Fibroblast of skin of scalp (primary cell): ENCODE results near the gene NPFF.

Experiments
- DNase-seq: peaks from one replicate; pipeline ENCODE4 v3.0.0-alpha.2; 2013

Gene NPFF

GRCh38 chr12:53474819-53475218 is 32.5 kb downstream of the NPFF start:
- no peak for DNase-seq

GRCh38 chr12:53474077-53474476 is 33.2 kb downstream of the NPFF start:
- no peak for DNase-seq

- no peak for DNase-seq
Observed at GRCh38 chr12:53472056-53472582, 35.2 kb downstream of the NPFF start.

- no peak for DNase-seq
Observed at GRCh38 chr12:53468282-53468681, 39.0 kb downstream of the NPFF start.

GRCh38 chr12:53467880-53468279 is 39.4 kb downstream of the NPFF start:
- no peak for DNase-seq

GRCh38 chr12:53467082-53467481 is 40.2 kb downstream of the NPFF start:
- DNase-seq: no peak

- DNase-seq: no peak
Observed at GRCh38 chr12:53466640-53467039, 40.6 kb downstream of the NPFF start.

- DNase-seq: no peak
Observed at GRCh38 chr12:53465679-53466078, 41.6 kb downstream of the NPFF start.

GRCh38 chr12:53464685-53465418 is 42.4 kb downstream of the NPFF start:
- no peak for DNase-seq

GRCh38 chr12:53463802-53464560 is 43.3 kb downstream of the NPFF start:
- DNase-seq: no peak

- DNase-seq: no peak
Observed at GRCh38 chr12:53462935-53463334, 44.3 kb downstream of the NPFF start.

GRCh38 chr12:53461591-53461990 is 45.7 kb downstream of the NPFF start:
- no peak for DNase-seq

- no peak for DNase-seq
Observed at GRCh38 chr12:53461059-53461458, 46.2 kb downstream of the NPFF start.

GRCh38 chr12:53459097-53459496 is 48.2 kb downstream of the NPFF start:
- no peak for DNase-seq
